Peyer's patch (tissue), 4 donors: Measurements from ENCODE around the gene WDR89.

ENCODE experiments used
- POLR2A ChIP-seq, 2 donors: fragments of 450-650 bp; IDR thresholded peaks; one replicate each; pipeline ENCODE4 v1.5.1; 2017; ENCODE audit warnings: antibody characterized with exemption in 2 of 2, mild to moderate bottlenecking in 2 of 2, moderate library complexity in 2 of 2
- TF ChIP-seq, protein P1 (sequence below), 6 experiments: fragments of 450-650 bp in 4 of 6; fragments of 200-600 bp in 2 of 6; sonication (generic) in 1 of 6; IDR thresholded peaks; one replicate each; pipeline ENCODE4 v1.5.1; 2017 to 2019; ENCODE audit warnings: antibody characterized with exemption in 6 of 6, mild to moderate bottlenecking in 3 of 6, moderate library complexity in 1 of 6

DNA sequence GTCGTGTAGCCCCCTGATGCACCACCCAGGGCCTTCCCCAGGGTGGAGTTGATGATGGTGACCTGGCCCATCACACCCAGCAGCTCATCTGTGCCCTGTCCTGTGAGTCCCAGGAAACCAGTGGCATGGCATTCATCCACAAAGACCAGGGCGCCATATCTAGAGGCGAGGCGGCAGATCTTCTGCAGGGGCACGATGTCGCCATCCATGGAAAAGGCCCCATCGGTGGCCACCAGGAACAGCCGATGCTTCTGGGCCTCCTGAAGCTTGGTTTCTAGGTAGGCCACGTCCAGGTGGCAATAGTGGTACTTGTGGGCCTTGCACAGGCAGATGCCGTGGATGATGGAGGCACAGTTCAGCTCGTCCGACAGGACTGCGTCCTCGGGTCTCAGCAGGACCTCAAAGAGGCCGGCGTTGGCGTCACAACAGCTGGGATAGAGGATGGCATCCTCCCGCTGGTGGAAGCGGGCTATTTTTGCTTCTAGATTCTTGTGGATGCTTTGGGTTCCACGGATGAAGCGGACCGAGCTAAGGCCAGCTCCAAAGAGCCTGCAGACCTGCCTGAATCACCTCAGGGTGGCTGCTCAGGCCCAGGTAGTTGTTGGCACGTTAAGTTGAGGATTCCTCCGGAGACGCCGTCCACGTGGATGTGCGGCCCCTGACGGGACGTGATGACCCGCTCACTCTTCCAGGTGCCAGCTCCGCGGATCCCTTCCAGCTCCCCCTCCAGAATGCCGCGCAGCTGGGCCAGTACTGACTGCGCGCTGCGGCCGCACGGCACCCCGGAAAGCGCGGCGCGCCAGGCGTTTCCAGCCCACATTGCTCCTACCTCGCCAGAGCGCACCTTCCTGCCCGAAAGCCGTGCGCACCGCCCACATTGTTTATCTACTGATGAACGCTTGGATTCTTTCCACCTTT is 47.0 kb downstream of the WDR89 start:
- no peak for TF ChIP-seq POLR2A (IDR thresholded peaks at IDR 0.05)
- TF ChIP-seq, protein P1, sequence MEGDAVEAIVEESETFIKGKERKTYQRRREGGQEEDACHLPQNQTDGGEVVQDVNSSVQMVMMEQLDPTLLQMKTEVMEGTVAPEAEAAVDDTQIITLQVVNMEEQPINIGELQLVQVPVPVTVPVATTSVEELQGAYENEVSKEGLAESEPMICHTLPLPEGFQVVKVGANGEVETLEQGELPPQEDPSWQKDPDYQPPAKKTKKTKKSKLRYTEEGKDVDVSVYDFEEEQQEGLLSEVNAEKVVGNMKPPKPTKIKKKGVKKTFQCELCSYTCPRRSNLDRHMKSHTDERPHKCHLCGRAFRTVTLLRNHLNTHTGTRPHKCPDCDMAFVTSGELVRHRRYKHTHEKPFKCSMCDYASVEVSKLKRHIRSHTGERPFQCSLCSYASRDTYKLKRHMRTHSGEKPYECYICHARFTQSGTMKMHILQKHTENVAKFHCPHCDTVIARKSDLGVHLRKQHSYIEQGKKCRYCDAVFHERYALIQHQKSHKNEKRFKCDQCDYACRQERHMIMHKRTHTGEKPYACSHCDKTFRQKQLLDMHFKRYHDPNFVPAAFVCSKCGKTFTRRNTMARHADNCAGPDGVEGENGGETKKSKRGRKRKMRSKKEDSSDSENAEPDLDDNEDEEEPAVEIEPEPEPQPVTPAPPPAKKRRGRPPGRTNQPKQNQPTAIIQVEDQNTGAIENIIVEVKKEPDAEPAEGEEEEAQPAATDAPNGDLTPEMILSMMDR (IDR thresholded peaks at IDR 0.05), result no peak
